BE2C (cell line): Measurements from ENCODE around the gene PIP5K1B.

Experiments used
- DNase-seq: peaks from one replicate; pipeline ENCODE4 v3.0.0-alpha.2; 2020
- H3K27me3 ChIP-seq: fragments of 250-450 bp; sonication (Bioruptor Pico); 2 replicates; pipeline ENCODE4 v1.5.1; 2020; ENCODE audit warnings: mild to moderate bottlenecking
- H3K36me3 ChIP-seq: fragments of 250-450 bp; sonication (Bioruptor Pico); 2 replicates; pipeline ENCODE4 v1.5.1; 2020; ENCODE audit warnings: mild to moderate bottlenecking
- H3K4me1 ChIP-seq: fragments of 250-450 bp; sonication (Bioruptor Pico); 2 replicates; pipeline ENCODE4 v1.5.1; 2020
- H3K4me3 ChIP-seq: 2 replicates; pipeline ENCODE4 v1.5.1; 2011; ENCODE audit warnings: low read depth, low read length
- H3K9me3 ChIP-seq: fragments of 250-450 bp; sonication (Bioruptor Pico); 2 replicates; pipeline ENCODE4 v1.5.1; 2020
- TF ChIP-seq, protein P1 (sequence below): IDR thresholded peaks from 2 replicates; pipeline ENCODE4 v1.5.1; 2012; ENCODE audit warnings: mild to moderate bottlenecking, low read depth, low read length

PIP5K1B gene

DNA sequence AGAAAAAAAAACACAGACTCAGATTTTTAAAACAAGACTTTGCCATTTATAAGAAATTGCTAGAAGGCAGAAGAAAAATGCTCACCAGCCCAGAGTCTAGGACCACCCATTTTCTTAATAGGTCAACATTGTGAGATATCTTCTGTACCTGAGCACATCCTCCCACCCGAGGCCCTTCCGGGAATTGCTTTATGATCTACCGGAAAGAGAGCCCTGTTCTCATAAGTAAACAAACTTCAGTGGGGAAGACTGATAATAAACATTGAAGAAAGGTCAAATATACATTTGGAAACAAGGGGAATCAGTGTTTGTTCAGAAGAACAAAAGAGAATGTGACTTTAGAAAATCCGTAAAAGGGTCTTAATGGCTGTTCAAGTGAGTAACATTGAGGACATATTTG, 264.5 kb downstream of the PIP5K1B start:
- TF ChIP-seq, protein P1, sequence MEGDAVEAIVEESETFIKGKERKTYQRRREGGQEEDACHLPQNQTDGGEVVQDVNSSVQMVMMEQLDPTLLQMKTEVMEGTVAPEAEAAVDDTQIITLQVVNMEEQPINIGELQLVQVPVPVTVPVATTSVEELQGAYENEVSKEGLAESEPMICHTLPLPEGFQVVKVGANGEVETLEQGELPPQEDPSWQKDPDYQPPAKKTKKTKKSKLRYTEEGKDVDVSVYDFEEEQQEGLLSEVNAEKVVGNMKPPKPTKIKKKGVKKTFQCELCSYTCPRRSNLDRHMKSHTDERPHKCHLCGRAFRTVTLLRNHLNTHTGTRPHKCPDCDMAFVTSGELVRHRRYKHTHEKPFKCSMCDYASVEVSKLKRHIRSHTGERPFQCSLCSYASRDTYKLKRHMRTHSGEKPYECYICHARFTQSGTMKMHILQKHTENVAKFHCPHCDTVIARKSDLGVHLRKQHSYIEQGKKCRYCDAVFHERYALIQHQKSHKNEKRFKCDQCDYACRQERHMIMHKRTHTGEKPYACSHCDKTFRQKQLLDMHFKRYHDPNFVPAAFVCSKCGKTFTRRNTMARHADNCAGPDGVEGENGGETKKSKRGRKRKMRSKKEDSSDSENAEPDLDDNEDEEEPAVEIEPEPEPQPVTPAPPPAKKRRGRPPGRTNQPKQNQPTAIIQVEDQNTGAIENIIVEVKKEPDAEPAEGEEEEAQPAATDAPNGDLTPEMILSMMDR, result no peak
- no peak overlapping the region for H3K4me3 ChIP-seq
- DNase-seq, result no peak
- H3K9me3 ChIP-seq, result no peaks in the 10 kb centered on the region
- H3K36me3 ChIP-seq, result no peaks in the 10 kb centered on the region
- H3K27me3 ChIP-seq, result 0 out of 2 replicates have a peak, but pooled peaks cover 2% of the 10 kb centered on the region
- H3K4me1 ChIP-seq, result no peaks in the 10 kb centered on the region

GRCh38 chr9:68970151-68970550, 265.1 kb downstream of the PIP5K1B start:
- H3K4me3 ChIP-seq, result no peak overlapping the region
- H3K27me3 ChIP-seq, result 0 out of 2 replicates have a peak, but pooled peaks cover 2% of the 10 kb centered on the region
- no peaks in the 10 kb centered on the region for H3K36me3 ChIP-seq
- no peaks in the 10 kb centered on the region for H3K9me3 ChIP-seq
- H3K4me1 ChIP-seq, result no peaks in the 10 kb centered on the region
- DNase-seq, result no peak
- TF ChIP-seq, protein P1, result no peak

GRCh38 chr9:68973619-68974018, 268.6 kb downstream of the PIP5K1B start:
- no peak overlapping the region for H3K4me3 ChIP-seq
- no peaks in the 10 kb centered on the region for H3K9me3 ChIP-seq
- no peaks in the 10 kb centered on the region for H3K36me3 ChIP-seq
- TF ChIP-seq, protein P1, result no peak
- no peak for DNase-seq
- H3K4me1 ChIP-seq, result no peaks in the 10 kb centered on the region
- H3K27me3 ChIP-seq, result no peaks in the 10 kb centered on the region

DNA sequence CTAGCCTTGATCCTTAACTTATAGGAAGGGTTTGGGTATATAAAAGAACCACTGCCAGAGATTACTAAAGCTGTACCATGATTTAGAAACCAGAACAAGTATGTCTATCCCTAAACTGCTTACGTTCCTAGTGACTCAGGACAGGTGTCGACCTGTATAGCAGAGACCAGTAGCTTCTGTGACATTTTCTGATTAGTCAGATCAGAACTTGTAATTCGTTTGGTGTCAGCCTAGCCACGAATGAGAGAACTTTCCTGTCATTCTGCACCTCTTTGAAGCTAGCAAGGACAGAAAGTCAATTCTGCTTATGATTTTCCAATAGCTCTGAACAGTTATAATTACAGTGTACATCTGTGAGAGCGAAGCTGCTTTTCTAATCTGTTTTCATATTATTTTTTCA, 269.4 kb downstream of the PIP5K1B start:
- H3K36me3 ChIP-seq, result no peaks in the 10 kb centered on the region
- no peak overlapping the region for H3K4me3 ChIP-seq
- H3K4me1 ChIP-seq, result no peaks in the 10 kb centered on the region
- H3K9me3 ChIP-seq, result no peaks in the 10 kb centered on the region
- no peak for DNase-seq
- TF ChIP-seq, protein P1, result no peak
- no peaks in the 10 kb centered on the region for H3K27me3 ChIP-seq

GRCh38 chr9:68974901-68975300, 269.9 kb downstream of the PIP5K1B start:
- no peaks in the 10 kb centered on the region for H3K36me3 ChIP-seq
- no peaks in the 10 kb centered on the region for H3K4me1 ChIP-seq
- H3K9me3 ChIP-seq, result no peaks in the 10 kb centered on the region
- H3K4me3 ChIP-seq, result no peak overlapping the region
- DNase-seq, result no peak
- H3K27me3 ChIP-seq, result no peaks in the 10 kb centered on the region
- TF ChIP-seq, protein P1, result no peak

GRCh38 chr9:68975365-68976043, 270.5 kb downstream of the PIP5K1B start:
- TF ChIP-seq, protein P1, result no peak
- no peak for DNase-seq

More at GRCh38 chr9:68975365-68976043, 270.5 kb downstream of the PIP5K1B start:
- Histone ChIP-seq H3K4me1 (no peaks in the 10 kb centered on the region), H3K27me3 (no peaks in the 10 kb centered on the region), H3K4me3 (no peak overlapping the region), H3K9me3 (no peaks in the 10 kb centered on the region), H3K36me3 (no peaks in the 10 kb centered on the region)
